Upper lobe of left lung (tissue), 6 donors: ENCODE results near the gene PIGU. TPM values are rescaled to one million over a fixed set of nuclear protein-coding genes. Genes with fewer than 3 reads are reported as not detected.
"Not testable (repeated sequence)": the region's sequence is repeated elsewhere in the genome, so short reads cannot be mapped to it uniquely, and the experiment has no call there.

Source experiments
- ATAC-seq, 2 donors: fragments of 200-7000 bp; cut with Tn5 transposase; one replicate each; pipeline ENCODE4 v1.9.1; 2022; ENCODE audit warnings: mild to moderate bottlenecking in 2 of 2, moderate library complexity in 2 of 2; ENCODE audit not compliant: low FRiP score in 2 of 2
- DNase-seq, 2 donors: peaks; one replicate each; pipeline ENCODE4 v3.0.0-alpha.2; 2019 to 2020
- H3K27ac ChIP-seq, 4 donors: fragments of 200-600 bp; sonication (generic); one replicate each; pipeline ENCODE4 v1.5.1; 2016 to 2019
- H3K27me3 ChIP-seq, 4 donors: fragments of 200-600 bp; sonication (generic); one replicate each; pipeline ENCODE4 v1.5.1; 2017 to 2019
- H3K36me3 ChIP-seq, 4 donors: fragments of 200-600 bp; sonication (generic); one replicate each; pipeline ENCODE4 v1.5.1; 2016 to 2019
- H3K4me1 ChIP-seq, 4 donors: fragments of 200-600 bp; sonication (generic); one replicate each; pipeline ENCODE4 v1.5.1; 2018 to 2019
- H3K4me3 ChIP-seq, 4 donors: fragments of 200-600 bp; sonication (generic); one replicate each; pipeline ENCODE4 v1.5.1; 2017 to 2019; ENCODE audit warnings: mild to moderate bottlenecking in 2 of 4, moderate library complexity in 1 of 4
- H3K9me3 ChIP-seq, 4 donors: fragments of 200-600 bp; sonication (generic); one replicate each; pipeline ENCODE4 v1.5.1; 2018 to 2019
- EP300 ChIP-seq, 4 donors: sonication (generic); formaldehyde crosslinking; IDR thresholded peaks; one replicate each; pipeline ENCODE4 v1.5.1; 2017; ENCODE audit warnings: antibody characterized with exemption in 4 of 4, control low read depth in 2 of 4
- POLR2A ChIP-seq, 4 donors: fragments of 450-650 bp; IDR thresholded peaks; one replicate each; pipeline ENCODE4 v1.5.1; 2016 to 2017; ENCODE audit warnings: antibody characterized with exemption in 4 of 4, mild to moderate bottlenecking in 2 of 4
- POLR2AphosphoS5 ChIP-seq, 2 donors: sonication (generic); formaldehyde crosslinking; IDR thresholded peaks; one replicate each; pipeline ENCODE4 v1.5.1; 2017; ENCODE audit warnings: antibody characterized with exemption in 2 of 2
- WGBS, 2 donors: methylation state at CpG; one replicate each; pipeline ENCODE4 v1.1.5; 2017 to 2018; 5-methylcytosine and 5-hydroxymethylcytosine counted together
- total RNA-seq, 6 donors: library from RNA; depleted of rRNA in 4 of 6; stranded (reverse); fragments of >200 nt in 4 of 6; gene quantifications; one replicate each; pipeline versions ENCODE4 v1.1.0 to v1.2.1, GENCODE V29; 2016 to 2021
- TF ChIP-seq, protein P1 (sequence below), 6 experiments: fragments of 450-650 bp in 4 of 6; fragments of 200-600 bp in 2 of 6; sonication (generic) in 2 of 6; IDR thresholded peaks; one replicate each; pipeline ENCODE4 v1.5.1; 2016 to 2019; ENCODE audit warnings: antibody characterized with exemption in 6 of 6
- donor health status: DM: no; HTN: no; CAD: no; lungs with moderate emphysema.
- donor health status: DM: no; HTN: yes; CAD: no; lungs with severe emphysema.

Gene PIGU
- total RNA-seq, 6 donors from 2014 or later, result 8.0 to 17.1 (median 12.7) TPM

DNA sequence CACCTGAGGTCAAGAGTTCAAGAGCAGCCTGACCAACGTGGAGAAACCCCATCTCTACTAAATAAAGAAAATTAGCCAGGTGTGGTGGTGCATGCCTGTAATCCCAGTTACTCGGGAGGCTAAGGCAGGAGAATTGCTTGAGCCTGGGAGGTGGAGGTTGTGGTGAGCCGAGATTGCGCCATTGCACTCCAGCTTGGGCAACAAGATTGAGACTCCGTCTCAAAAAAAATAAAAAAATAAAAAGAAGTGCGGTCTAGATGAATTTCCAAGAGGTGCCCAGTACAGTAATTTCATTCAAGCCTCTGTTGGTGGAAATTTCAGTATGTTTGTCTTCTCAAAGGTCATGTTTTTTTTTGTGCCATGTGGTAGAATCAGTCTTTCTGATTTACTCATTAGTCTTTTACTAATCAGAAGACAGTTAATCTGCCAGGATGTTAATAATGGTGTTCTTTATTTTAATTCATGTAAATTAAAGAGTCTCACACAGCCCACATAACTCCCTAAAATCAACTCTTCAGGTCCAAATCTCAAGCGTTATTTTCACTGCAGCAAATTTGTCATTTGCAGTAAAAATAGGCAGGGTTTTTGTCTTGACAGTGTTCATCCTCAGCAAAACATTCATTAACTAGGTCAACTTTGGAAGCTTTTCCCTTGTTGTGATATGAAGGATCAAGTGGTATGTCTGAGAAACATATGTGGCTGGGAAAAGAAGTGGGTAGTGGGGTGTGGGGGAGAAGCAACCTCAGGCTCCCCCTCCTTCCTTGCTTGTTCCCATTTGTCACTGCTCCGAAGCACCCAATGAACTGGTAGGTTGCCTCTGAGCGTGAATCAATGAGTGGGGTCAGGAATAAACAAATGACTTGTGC is 40.6 kb upstream of the PIGU start:
- TF ChIP-seq, protein P1, sequence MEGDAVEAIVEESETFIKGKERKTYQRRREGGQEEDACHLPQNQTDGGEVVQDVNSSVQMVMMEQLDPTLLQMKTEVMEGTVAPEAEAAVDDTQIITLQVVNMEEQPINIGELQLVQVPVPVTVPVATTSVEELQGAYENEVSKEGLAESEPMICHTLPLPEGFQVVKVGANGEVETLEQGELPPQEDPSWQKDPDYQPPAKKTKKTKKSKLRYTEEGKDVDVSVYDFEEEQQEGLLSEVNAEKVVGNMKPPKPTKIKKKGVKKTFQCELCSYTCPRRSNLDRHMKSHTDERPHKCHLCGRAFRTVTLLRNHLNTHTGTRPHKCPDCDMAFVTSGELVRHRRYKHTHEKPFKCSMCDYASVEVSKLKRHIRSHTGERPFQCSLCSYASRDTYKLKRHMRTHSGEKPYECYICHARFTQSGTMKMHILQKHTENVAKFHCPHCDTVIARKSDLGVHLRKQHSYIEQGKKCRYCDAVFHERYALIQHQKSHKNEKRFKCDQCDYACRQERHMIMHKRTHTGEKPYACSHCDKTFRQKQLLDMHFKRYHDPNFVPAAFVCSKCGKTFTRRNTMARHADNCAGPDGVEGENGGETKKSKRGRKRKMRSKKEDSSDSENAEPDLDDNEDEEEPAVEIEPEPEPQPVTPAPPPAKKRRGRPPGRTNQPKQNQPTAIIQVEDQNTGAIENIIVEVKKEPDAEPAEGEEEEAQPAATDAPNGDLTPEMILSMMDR (IDR thresholded peaks at IDR 0.05), result no peak
- no peak for TF ChIP-seq POLR2AphosphoS5 (IDR thresholded peaks at IDR 0.05)
- TF ChIP-seq EP300 (IDR thresholded peaks at IDR 0.05), result no peak
- no peak for TF ChIP-seq POLR2A (IDR thresholded peaks at IDR 0.05)
- Histone ChIP-seq H3K9me3 (no peaks in the 10 kb centered on the region), H3K4me1 (peaks cover 0 to 8% (median 2%) of the 10 kb centered on the region in 4 donors), H3K27ac (no peak overlapping the region), H3K4me3 (no peak overlapping the region), H3K36me3 (peaks cover 2 to 45% (median 29%) of the 10 kb centered on the region in 4 donors), H3K27me3 (no peaks in the 10 kb centered on the region)
- ATAC-seq, result no peak
- 75 to 83% methylated on average over 9 of the region's 9 CpGs for WGBS, 2 donors
- no peak for DNase-seq

DNA sequence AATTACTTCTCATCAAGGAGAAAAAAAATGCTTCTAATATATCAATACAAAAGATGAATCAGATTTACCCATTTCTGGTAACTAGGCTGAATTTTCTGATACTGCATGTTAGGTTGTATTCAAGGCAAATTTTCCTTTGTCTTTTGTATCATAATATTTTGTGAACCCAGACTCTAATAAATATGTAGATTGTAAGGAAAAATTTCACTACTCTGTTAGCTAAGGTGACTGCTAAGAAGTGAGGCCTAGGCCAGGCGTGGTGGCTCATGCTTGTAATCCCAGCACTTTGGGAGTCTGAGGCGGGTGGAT is 40.0 kb upstream of the PIGU start:
- H3K27ac ChIP-seq, result no peak overlapping the region
- no peak overlapping the region for H3K4me3 ChIP-seq
- H3K9me3 ChIP-seq, result no peaks in the 10 kb centered on the region
- peaks cover 2 to 42% (median 29%) of the 10 kb centered on the region in 4 donors for H3K36me3 ChIP-seq
- 90 to 100% methylated on average over 2 of the region's 2 CpGs for WGBS, 2 donors
- H3K4me1 ChIP-seq, result peaks cover 0 to 8% (median 2%) of the 10 kb centered on the region in 4 donors
- DNase-seq (no peak), ATAC-seq (no peak)
- TF ChIP-seq POLR2AphosphoS5 (IDR thresholded peaks at IDR 0.05) (no peak), POLR2A (IDR thresholded peaks at IDR 0.05) (no peak), EP300 (IDR thresholded peaks at IDR 0.05) (no peak)
- TF ChIP-seq, protein P1 (IDR thresholded peaks at IDR 0.05), result no peak
- no peaks in the 10 kb centered on the region for H3K27me3 ChIP-seq

DNA sequence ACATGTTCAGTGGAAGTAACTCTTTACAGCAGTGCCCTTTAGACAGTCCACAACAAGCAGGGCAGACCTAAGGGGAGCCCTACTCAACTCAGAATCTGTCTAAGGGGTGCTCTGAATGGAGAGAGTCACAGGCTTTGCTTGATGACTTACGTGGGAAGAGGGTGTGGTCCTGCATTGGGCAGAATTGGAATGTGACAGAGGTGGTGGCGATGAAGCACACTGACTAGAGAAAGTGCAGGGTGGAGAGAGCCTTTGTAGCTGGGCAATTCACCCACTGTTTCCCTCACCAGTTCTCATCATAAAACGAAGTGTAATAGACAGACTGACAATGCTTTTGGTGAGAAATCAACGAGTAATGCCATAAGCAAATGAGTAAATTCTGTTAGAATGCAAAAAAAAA is 38.5 kb upstream of the PIGU start:
- no peak overlapping the region for H3K27ac ChIP-seq
- no peaks in the 10 kb centered on the region for H3K9me3 ChIP-seq
- TF ChIP-seq, protein P1 (IDR thresholded peaks at IDR 0.05), result no peak
- no peak for TF ChIP-seq EP300 (IDR thresholded peaks at IDR 0.05)
- no peak for TF ChIP-seq POLR2A (IDR thresholded peaks at IDR 0.05)
- TF ChIP-seq POLR2AphosphoS5 (IDR thresholded peaks at IDR 0.05), result no peak
- no peaks in the 10 kb centered on the region for H3K27me3 ChIP-seq
- DNase-seq (no peak), ATAC-seq (no peak)
- WGBS, 2 donors, result 92 to 94% methylated on average over 4 of the region's 4 CpGs
- peaks cover 2 to 39% (median 26%) of the 10 kb centered on the region in 4 donors for H3K36me3 ChIP-seq
- H3K4me3 ChIP-seq, result no peak overlapping the region
- H3K4me1 ChIP-seq, result peaks cover 1 to 12% (median 6%) of the 10 kb centered on the region in 4 donors

DNA sequence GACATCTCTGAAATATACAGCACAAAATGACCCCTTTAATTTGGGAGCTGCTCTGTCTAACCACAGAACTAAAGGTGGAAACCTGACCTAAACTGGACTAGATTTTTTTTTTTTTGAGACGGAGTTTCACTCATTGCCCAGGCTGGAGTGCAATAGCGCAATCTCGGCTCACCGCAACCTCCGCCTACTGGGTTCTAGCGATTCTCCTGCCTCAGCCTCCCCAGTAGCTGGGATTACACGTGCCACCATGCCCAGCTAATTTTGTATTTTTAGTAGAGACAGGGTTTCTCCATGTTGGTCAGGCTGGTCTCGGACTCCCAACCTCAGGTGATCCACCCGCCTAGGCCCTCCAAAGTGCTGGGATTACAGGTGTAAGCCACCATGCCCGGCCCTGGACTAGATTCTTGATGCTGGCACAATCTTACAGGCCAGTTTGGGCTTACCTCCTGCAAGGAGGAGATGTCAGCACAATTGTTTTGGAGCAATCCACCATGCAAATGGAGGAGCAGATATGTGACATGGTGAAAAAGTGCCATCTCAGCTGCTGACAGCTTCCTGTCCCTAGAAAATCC is 37.1 kb upstream of the PIGU start:
- H3K27me3 ChIP-seq, H3K27ac ChIP-seq, H3K9me3 ChIP-seq, H3K4me3 ChIP-seq, DNase-seq, ATAC-seq: not testable (repeated sequence)
- WGBS, 2 donors, result 95 to 96% methylated on average over 10 of the region's 10 CpGs
- peaks cover 4 to 23% (median 11%) of the 10 kb centered on the region in 4 donors for H3K4me1 ChIP-seq
- H3K36me3 ChIP-seq, result peaks cover 2 to 35% (median 23%) of the 10 kb centered on the region in 4 donors

DNA sequence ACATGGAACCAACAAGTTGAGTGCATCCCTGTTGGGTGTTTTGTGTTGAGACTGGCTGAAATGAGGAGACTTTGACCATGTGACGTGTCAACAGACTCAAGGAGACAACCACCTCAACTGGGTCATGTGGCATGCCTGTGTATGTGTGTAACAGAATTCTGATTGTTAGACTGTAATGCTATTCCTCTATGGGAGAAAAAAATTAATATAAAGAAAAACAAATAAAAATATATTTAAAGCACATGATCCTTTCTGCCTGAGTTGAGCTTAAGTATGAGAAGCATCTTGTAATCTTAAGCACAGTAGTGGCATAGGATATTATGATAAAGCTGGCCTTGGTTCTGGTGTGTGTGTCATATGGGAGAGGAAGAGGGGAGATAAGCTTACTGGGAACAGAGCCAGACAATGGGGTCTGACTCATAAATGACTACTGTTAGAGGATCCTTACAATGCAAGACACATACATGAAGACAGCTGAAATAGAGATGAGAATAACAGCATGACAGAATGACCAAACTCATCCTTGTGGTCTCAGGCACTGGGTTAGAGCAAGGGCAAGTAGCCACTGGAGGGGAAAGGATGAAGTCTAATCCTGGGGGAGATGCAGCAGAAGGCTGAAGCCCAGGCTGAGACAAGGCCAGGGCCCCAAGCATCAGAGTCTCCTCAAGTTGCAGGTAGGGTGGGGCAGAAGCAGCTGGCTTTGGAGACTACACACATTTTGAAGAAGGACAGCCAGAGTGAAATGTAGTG is 36.5 kb upstream of the PIGU start:
- DNase-seq, result no peak
- no peak for ATAC-seq
- TF ChIP-seq POLR2AphosphoS5 (IDR thresholded peaks at IDR 0.05) (no peak), POLR2A (IDR thresholded peaks at IDR 0.05) (no peak), EP300 (IDR thresholded peaks at IDR 0.05) (no peak)
- TF ChIP-seq, protein P1 (IDR thresholded peaks at IDR 0.05), result no peak
- WGBS, 2 donors, result 96 to 100% methylated on average over 1 of the region's 1 CpG
- H3K4me1 ChIP-seq, result peaks cover 8 to 29% (median 17%) of the 10 kb centered on the region in 4 donors
- no peak overlapping the region for H3K27ac ChIP-seq
- peaks cover 2 to 35% (median 23%) of the 10 kb centered on the region in 4 donors for H3K36me3 ChIP-seq
- peaks cover 0 to 7% (median 0%) of the 10 kb centered on the region in 4 donors for H3K27me3 ChIP-seq
- no peaks in the 10 kb centered on the region for H3K9me3 ChIP-seq
- no peak overlapping the region for H3K4me3 ChIP-seq
